Dermis lymphatic vessel endothelial cell (primary cell): Measurements from ENCODE around the gene AP1M2. TPM values are rescaled to one million over a fixed set of nuclear protein-coding genes. Genes with fewer than 3 reads are reported as not detected.

ENCODE experiments used
- total RNA-seq: library from RNA; depleted of rRNA; stranded (reverse); fragments of >200 nt; gene quantifications from 2 replicates; pipeline ENCODE4 v1.2.1, GENCODE V29; 2014

AP1M2 gene
- under 0.01 TPM in 1 of 2 replicates, not detected in the other for total RNA-seq

DNA sequence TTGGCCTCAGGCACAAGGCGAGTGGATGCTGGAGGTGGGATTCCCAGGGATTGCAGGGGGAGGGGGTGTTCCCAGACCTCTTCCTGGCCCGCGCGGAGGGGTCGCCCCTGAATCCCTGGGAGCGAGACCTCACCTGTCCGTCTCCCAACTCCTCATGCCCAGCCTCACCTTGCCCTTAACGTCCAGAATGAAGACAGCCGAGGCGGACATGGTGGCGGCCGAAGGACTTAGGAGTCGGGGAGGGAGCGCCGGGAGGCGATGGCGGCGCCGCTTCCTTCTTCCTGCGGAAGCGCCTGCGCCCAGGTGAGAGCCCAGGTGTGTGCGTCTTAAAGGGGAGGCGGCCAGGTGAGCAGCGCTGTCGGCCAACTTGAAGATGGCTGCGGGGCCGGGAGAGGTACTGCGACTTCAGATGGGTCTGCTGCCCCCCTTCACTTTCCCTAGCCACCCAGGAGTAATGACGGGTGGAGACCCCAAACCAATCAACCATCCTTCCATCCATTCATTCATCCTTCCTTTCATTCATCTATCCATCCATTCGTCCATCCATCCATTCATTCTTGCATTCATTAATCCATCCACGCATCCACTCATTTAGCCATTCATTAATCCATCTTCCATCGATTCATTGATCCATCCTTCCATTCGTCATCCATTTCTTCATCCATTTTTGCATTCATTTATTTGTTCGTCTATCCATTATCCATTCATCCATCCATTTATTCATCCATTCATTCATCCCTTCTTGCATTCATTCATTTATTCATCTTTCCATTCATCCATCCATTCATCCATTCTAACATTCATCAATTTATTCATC lies at the start of gene AP1M2:
Gene AP1M2 (minus strand): TSS at position 291 of the 817 bp plus-strand sequence. CDS start 81 bp downstream, at position 210.

GRCh38 chr19:10625003-10625761 lies 38.1 kb upstream of the AP1M2 start, which contains the start of gene SLC44A2:
Gene SLC44A2 (plus strand): TSS chr19:10625553. CDS start chr19:10625634, 81 bp downstream.

DNA sequence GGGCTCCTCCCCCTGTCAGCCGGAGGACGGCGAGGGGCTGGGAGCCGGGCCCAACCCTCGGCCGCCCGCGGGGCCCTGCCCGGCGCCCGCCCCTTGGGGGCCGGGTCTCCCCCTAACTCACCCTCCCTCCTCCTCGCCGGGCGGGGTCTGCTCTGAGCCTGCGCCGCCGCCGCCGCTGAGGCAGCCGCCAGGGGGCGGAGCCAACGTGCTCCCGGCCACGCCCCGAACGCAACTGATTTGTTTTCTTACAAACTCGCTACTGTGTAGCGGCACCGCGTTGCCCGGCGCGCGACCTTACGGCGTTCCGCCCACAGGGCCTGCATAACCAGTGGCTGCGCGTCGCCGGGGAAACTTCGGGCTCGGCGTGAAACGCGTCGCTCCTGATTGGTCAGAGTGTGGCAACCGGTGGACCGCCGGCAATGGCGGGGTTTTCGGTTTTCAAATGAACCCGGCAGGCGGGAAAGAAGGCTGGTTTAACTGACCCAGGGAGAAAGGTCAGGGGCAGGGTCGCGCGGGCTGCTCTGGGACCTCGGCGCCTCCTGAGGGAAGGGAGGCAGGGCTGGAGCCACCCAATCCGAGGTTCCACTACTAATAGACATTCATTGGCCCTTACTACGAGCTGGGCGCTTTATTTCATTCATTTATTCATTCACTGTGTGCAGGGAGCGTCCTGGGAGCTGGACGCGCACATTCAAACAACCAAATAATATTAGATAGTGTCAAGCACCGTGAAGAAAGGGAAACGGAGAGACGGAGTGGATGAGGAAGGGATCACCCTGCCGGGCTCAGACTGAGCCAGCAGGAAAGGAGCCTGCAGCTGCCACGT lies 18.1 kb downstream of the AP1M2 start, which contains the start of gene CDKN2D:
Gene CDKN2D (minus strand): TSS at position 154 of the 826 bp plus-strand sequence. CDS start 326 bp downstream, outside the sequence.

GRCh38 chr19:10565567-10566407 lies 21.3 kb downstream of the AP1M2 start, which contains the start of gene KRI1:
Gene KRI1 (minus strand): TSS chr19:10566010. CDS start chr19:10565999, 11 bp downstream.

DNA sequence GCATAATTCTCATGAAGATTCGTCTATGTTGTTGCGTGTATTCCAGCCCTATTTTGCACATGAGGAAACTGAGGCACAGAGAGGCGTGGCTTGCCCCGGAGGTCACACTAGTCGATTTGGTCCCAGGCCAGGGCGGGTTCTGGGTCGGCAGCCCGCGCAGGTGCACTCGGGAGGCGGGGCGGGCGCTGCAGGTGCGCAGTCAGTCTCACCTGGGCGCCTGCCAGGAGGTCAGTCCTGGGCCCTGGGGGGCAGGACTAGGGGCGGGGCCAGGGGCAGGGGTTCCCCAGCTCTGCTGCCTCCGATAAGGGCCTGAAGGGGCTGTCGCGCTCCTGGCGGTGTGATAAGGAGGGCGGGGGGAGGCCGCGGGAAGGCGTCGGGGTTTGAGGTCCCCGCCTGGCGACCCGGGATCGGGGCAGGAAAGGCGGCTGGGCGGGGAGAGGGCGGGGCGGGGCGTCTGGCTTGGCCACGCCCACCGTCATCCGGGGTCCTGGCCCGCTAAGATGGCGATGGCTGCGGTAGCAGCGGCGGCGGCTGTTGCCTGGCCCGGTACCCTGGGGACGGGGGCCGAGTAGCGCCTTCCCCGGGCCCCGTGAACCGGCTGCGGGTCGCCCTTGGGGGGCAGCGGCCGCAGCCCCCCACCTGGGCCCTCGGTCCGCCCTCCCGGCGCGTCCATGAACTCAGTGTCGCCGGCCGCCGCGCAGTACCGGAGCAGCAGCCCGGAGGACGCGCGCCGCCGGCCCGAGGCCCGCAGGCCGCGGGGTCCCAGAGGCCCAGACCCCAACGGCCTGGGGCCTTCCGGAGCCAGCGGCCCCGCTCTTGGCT lies 43.5 kb downstream of the AP1M2 start, which contains the start of gene ATG4D:
Gene ATG4D (plus strand): TSS at position 485 of the 822 bp plus-strand sequence. CDS start 187 bp downstream, at position 672.

Other genes with a start within 250 kb of the AP1M2 start
- 8.2 and 8.4 TPM in 2 replicates for gene ICAM3, start 247.7 kb downstream of the AP1M2 start, total RNA-seq
- gene TYK2, start 206.7 kb downstream of the AP1M2 start, total RNA-seq, result 55.4 and 56.3 TPM in 2 replicates
- gene CDC37, start 183.8 kb downstream of the AP1M2 start, total RNA-seq, result 240 and 243 TPM in 2 replicates
- gene PDE4A, start 166.8 kb downstream of the AP1M2 start, total RNA-seq, result 1.8 and 2.2 TPM in 2 replicates
- gene KEAP1, start 84.0 kb downstream of the AP1M2 start, total RNA-seq, result 78.4 and 78.9 TPM in 2 replicates
- gene S1PR5, start 69.9 kb downstream of the AP1M2 start, total RNA-seq, result 0.11 TPM in 1 of 2 replicates, not detected in the other
- gene ATG4D, start 43.4 kb downstream of the AP1M2 start, total RNA-seq, result 5.9 and 6.0 TPM in 2 replicates
- gene KRI1, start 21.3 kb downstream of the AP1M2 start, total RNA-seq, result 5.7 and 8.4 TPM in 2 replicates
- 3.6 and 11.1 TPM in 2 replicates for gene CDKN2D, start 18.3 kb downstream of the AP1M2 start, total RNA-seq
- gene SLC44A2, start 38.2 kb upstream of the AP1M2 start, total RNA-seq, result 61.0 and 69.5 TPM in 2 replicates
- 73.7 and 99.6 TPM in 2 replicates for gene ILF3, start 67.0 kb upstream of the AP1M2 start, total RNA-seq
- 15.7 and 23.8 TPM in 2 replicates for gene QTRT1, start 114.1 kb upstream of the AP1M2 start, total RNA-seq
- 87.8 and 88.8 TPM in 2 replicates for gene DNM2, start 130.8 kb upstream of the AP1M2 start, total RNA-seq
- gene TMED1, start 248.9 kb upstream of the AP1M2 start, total RNA-seq, result 42.8 and 48.3 TPM in 2 replicates